HG03196 (cell line): ENCODE data around the gene CASP2.
A peak's percentile ranks its signal among the peaks of the same experiment; 100 is the strongest.

Source experiments
- ATAC-seq: cut with Tn5 transposase; IDR thresholded peaks from one replicate; pipeline ENCODE4 v1.9.1; 2021; ENCODE audit not compliant: unreplicated experiment

Gene CASP2

DNA sequence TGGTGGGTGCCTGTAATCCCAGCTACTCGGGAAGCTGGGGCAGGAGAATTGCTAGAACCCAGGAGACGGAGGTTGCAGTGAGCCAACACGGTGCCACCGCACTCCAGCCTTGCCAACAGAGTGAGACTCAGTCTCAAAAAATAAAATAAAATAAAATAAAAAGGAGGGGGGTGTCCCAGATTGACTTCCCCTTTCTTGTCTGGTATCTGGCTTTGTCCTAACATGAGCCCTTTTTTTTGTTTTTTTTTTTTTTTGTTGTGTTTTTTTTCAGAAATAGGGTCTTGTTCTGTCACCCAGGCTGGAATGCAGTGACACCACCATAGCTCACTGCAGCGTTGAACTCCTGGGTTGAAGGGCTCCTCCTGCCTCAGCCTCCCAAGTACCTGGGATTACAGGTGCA is 4.7 kb downstream of the CASP2 start:
- ATAC-seq, result no peak

DNA sequence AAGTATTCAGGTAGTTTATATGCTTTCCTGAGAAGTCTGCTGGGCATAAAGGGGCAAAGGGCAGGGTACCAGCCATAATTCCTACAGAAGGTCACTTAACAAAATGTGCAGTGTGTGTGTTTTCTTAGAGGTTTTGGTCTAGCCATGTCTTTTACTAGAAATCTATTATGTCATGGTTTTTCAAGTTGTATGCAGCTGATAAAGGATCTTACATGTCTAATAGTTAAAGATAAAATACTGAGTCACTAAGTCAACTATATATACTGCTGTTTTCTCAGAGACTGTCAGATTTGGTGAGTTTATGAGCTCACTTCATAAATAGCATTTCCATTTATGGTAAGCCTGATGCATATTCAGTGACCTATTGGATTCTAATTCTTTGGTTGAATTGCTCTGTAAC is 7.7 kb downstream of the CASP2 start:
- ATAC-seq, result no peak

DNA sequence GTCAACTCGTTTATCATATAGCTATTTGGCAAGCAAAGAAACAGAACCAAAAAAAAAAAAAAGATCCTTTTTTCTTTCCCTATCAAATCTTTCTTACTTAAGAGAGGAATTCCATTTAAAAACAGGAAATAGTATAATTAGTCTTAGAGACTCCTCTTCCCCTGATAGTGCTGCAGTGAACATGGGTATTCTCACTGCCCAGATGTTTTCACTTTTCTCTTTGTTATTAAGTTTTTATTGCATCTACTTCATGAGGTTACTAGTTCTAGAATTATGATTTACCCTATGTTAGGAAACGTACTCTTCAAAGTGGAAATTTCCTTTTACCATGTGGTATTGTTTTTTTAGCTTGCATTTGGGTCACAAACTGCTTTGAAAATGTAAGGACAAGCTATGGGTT is 8.5 kb downstream of the CASP2 start:
- ATAC-seq, result no peak

DNA sequence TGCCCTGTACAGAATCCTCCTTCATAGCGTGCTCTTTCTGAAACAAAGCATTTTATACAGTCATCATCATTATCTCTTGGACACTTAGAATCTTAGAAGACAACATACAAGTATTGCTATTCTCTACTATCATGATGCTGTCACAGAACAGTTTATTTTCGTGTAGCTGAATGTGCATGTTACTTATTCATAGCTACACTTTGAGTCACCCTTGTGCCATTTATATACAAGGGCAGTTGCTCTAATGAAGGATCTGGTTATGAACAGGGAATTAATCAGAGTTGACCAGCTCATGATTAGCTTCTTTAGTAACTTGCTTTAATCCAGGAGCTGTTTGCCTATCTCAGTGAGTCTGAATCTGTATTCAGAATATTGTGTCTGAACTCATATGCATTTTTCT is 11.2 kb downstream of the CASP2 start:
- ATAC-seq, result no peak

DNA sequence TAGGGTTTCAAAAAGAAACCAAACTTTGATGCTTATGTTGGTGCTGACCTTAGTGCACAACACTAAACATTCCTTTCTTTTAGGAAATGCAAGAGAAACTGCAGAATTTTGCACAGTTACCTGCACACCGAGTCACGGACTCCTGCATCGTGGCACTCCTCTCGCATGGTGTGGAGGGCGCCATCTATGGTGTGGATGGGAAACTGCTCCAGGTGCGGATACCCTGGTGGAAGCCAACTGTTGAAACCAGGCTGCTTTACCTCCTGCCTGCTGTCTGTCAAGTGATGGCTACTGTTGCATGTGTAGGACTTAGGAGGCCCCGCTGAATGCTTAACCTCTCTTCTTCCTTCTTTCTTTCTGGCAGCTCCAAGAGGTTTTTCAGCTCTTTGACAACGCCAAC is 11.7 kb downstream of the CASP2 start:
- no peak for ATAC-seq

DNA sequence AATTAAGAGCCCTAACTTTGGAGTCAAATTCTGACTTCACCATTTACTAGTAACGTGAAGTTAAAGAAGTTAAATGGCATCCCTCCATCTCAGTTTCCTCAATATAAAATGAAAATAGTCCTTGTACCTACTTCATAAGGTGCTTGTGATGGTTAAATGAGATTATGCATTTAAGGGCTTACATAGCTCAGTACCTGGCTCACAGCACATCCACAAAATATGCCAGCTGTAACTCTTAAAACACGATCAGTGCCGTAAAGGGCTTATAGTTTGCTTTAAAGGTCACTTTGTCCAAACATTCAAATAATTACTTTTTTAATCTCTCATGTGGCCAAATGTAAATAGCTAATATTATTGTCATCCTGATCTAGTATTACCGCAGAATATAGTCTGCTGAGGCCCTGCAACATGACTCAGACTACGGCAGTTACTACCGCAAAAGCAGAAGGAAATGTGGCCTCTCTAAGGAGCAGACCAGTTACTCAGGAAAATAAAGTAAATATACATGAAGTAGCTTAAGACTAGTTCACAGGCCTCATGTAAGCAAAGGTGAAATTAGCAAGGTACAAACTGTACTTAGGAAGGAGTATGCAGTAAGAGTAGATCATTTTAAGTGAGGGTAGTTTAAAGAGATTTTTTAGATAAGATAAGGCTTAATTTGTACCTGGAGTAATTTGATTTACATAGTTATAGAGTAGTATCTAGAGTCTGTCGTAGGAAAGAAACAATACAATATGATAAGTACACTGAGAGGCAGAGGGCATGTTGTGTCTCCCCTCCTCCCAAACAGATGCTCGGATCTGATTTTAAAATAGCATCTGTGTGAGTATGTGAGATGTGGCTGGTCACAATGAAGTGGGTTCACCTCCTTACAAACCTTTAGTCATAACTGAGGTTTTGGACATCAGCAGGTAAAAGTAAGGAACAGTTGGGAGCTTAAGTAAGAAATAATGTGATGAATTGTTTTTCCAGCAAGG is 13.1 kb downstream of the CASP2 start:
- ATAC-seq, result no peak

DNA sequence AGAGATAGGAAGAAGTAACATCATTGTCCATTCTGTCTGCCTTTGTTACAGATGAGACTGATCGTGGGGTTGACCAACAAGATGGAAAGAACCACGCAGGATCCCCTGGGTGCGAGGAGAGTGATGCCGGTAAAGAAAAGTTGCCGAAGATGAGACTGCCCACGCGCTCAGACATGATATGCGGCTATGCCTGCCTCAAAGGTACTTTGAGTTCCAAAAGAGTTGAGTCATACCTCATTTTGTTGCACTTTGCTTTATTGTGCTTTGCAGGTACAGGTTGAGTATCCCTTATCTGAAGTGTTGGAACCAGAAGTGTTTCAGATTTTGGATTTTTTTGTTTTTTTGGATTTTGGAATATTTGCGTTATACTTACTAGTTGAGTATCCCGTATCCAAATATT is 15.6 kb downstream of the CASP2 start:
- no peak for ATAC-seq

DNA sequence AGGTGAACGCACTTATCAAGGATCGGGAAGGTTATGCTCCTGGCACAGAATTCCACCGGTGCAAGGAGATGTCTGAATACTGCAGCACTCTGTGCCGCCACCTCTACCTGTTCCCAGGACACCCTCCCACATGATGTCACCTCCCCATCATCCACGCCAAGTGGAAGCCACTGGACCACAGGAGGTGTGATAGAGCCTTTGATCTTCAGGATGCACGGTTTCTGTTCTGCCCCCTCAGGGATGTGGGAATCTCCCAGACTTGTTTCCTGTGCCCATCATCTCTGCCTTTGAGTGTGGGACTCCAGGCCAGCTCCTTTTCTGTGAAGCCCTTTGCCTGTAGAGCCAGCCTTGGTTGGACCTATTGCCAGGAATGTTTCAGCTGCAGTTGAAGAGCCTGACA is 16.8 kb downstream of the CASP2 start:
- no peak for ATAC-seq

DNA sequence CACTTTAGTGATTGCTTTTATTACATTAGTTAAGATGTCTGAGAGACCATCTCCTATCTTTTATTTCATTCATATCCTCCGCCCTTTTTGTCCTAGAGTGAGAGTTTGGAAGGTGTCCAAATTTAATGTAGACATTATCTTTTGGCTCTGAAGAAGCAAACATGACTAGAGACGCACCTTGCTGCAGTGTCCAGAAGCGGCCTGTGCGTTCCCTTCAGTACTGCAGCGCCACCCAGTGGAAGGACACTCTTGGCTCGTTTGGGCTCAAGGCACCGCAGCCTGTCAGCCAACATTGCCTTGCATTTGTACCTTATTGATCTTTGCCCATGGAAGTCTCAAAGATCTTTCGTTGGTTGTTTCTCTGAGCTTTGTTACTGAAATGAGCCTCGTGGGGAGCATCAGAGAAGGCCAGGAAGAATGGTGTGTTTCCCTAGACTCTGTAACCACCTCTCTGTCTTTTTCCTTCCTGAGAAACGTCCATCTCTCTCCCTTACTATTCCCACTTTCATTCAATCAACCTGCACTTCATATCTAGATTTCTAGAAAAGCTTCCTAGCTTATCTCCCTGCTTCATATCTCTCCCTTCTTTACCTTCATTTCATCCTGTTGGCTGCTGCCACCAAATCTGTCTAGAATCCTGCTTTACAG is 17.4 kb downstream of the CASP2 start:
- ATAC-seq, result no peak

DNA sequence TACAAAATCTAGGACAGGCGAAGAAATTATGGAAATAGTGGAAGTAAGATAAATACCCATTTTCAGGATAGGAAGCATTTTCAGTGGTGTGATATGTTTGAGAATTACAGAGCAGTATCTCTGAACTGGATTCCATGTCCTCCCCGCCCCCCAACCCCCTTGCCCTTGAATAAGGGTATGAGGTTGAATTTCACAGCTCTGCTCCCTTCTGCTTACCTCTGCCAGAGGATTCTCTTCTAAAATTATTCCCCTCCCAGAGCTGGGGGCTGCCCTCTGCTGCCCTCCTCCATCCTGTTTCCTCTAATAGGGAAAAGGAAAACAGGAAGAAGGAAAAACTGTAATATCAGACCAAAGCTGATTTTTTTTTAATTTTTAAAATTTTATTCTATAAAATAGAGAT is 20.5 kb downstream of the CASP2 start:
- ATAC-seq, result no peak

DNA sequence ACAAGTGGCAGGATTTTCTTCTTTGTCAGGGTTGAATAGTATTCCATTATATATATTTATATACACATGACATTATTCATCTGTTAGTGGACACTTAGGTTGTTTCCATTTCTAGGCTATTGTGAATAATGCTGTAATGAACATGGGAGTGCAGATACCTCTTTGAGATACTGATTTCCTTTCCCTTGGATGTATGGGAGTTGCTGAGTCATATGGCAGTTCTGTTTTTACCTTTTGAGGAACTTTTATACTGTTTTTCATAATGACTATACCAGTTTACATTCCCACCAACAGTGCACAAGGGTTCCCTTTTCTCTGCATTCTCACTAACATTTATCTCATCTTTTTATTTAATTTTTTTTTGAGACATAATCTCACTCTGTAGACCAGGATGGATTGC is 26.0 kb downstream of the CASP2 start:
- no peak for ATAC-seq

DNA sequence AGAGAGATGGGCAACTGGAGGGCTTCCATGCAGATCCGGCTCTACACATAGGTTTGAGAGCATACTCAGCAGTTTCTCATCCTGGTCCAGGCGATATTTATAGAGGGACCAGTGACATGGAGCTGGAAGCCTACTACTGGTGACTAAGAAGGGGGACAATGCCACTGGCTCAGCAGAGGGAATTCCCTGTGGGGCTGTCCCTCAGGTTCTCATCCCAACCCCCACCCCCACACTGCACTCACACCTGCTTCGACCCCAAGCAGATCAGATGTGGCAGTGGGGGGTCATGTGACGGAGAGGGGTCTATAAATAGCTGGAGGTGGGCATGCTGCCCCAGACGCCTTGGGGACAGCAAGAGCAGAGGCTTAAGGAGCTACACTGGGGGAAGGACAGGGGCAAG is 27.6 kb downstream of the CASP2 start, which contains the start of gene CLCN1:
Gene CLCN1 (plus strand): TSS at position 336 of the 400 bp plus-strand sequence. CDS start 102 bp downstream, outside the sequence.
- ATAC-seq, result no peak

DNA sequence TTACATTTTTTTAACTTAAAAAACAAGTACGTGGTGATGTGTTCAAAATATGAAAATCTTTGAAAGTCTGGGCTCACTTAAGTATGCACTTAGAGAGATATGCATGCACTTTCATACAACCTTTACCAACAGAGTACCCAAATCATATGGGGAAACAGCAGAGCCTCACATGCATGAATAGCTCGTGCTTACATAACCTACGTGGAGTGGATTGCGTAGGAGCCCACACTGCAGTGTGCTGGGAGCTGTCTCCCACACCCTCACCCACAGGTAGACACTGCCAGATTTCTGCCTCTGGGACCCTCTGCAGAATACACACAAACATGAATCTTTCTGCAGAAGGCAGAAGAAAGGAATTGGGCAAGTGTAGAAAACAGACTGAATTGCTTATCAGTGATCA is 28.3 kb downstream of the CASP2 start:
- no peak for ATAC-seq

DNA sequence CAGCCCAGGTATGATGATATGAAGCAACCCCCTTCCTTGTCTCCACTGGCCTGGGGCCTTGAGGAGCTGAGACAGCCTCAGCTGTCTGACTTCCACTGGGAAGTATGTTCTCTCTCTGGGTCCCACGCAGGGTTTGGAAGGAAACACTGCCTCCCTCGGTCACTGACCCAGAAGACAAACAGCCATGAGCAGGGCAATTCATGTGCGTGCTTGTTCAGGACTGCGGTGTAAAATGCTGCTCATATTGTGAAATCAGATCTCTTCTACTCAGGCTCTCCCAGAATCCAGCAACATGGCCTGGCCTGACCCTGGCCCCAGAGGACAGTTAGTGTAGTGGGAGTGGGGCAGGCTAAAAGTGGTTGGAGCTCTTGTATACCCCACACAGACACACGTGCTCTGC is 30.5 kb downstream of the CASP2 start:
- ATAC-seq, result no peak

DNA sequence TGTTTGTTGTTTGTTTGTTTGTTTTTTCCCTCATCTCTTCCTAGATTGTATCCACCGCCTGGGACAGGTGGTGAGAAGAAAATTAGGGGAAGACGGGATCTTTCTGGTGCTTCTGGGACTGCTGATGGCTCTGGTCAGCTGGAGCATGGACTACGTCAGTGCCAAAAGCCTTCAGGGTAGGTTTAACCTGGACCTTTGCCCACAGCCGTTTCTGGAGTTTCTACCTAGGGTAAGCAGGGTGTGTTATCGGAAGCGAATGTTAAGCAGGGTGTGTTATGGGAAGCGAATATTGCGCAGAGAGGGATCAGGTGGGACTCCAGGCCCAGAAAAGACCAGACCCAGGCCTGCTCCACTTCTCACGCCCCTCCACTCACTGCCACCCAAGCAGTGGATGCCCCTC is 32.5 kb downstream of the CASP2 start:
- ATAC-seq, result no peak

DNA sequence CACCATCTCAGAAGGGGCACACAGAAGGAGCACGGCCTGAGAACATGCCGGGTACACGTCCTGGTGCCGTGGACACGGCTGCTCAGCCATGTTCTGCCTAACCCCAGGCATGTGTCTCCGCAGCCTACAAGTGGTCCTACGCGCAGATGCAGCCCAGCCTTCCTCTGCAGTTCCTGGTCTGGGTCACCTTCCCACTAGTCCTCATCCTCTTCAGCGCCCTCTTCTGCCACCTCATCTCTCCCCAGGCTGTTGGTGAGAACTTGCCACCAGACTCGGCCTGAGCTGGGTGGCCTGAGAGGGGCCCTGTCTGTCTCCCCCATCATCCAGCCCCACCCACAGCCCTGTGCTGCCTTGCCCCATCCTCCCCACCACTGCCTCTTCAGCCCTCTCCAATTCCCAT is 33.1 kb downstream of the CASP2 start:
- no peak for ATAC-seq

DNA sequence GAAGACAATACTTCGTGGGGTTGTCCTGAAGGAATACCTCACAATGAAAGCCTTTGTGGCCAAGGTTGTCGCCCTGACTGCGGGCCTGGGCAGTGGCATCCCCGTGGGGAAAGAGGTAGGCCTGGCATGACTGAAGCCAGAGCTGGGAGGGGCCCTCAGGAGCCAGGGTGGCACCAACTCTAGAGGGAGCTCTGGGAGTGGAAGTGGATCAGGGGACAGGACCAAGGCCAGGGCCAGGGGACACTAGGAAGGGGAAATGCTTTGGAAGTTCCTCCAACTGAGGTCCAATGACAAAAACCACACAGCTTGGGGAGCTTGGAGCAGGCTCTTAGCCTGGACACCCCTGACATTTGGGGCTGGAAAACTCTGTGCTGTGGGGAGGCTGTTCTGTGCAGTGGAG is 33.6 kb downstream of the CASP2 start:
- no peak for ATAC-seq

DNA sequence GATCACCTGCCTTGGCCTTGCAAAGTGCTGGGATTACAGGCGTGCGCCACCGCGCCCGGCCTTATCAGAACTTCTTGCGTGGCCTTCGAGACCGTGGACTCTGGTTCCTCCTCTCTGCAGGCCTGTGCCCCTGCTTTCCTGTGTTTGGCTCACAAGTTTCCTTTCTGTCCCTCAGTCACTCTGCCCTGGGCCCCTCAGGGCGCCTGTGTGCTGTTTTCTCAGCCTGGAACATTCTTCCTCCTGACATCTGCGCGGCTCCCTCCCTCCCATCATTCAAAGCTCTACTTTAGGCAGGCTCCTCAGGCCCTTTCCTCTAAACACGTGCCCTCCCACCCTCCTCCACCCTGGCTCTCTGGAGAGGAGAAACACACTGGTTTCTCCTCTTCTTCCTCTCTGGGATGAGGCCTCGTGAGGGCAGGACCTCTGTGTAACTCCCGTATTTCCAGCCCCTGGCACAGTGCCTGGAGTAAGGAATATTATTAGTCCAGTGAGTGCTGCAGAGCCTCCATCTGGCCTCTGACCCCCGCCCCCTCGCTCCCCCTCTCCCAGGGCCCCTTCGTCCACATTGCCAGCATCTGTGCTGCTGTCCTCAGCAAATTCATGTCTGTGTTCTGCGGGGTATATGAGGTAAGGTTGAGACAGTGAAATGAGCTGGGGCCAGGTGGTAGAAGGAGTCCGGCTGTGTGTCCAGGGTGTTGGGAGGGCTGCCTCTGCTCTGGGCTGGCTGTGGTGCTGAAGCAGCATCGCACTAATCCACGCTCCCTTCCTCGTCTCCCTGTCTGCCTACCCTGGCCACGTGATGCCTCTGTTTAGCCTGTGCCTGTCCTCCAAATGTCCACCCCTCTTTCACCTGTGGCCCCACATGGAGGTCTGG is 34.8 kb downstream of the CASP2 start:
- ATAC-seq, result no peak

DNA sequence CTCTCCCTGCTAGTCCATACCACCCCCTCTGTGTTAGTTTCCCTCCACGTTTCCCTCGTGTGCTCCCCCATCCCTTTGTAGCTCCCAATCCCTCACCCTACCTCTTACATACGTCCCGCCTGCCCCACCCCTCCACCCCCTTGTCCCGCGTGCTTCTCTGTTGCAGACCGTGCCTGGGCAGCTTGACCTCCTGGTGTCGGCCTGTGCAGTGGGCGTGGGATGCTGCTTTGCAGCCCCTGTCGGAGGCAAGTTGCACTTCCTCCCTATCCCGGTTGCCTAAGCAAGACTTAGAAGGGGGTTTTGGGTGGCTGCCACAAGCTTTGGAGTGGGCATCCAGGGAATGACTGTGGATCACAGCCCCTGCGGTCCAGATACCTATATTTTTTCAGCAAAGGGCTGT is 35.5 kb downstream of the CASP2 start:
- no peak for ATAC-seq

DNA sequence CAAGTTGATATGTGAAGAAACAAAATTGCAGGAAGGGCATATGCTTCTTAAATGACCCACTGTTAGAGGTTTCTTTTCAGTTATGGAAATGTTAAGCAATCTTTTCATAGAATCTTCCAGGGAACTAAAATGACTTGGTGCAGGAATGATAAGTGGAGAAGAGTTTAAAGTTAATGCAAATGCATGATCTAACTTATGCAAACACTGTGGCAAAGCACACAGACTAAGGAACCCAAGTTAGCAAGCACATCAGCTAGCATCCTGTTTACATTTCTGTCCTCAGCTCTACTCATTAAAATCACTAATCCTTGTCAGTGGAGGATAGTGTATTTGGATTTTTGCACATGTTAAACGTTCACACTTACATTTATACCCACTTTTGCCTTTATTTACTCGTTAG is 37.1 kb downstream of the CASP2 start:
- no peak for ATAC-seq

DNA sequence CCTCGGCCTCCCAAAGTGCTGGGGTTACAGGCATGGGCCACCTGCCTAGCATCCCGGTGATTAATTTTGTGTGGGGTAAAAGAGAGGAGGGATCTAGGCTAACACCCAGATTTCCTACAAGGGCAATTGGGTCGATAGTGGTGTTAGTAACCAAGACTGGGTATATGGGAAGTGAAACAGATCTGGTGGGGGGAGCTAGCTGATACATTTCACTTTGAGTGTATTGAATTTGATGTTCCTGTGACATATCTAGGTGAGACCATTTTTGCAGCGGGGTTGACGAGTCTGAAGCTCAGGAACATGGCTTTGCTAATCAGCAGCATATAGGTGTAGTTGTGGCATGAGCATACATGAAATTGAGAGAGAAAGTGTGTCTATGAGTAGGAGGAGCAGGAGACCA is 39.8 kb downstream of the CASP2 start:
- ATAC-seq, result peak; percentile 58
